ENCODE data around the gene LRRC27.
A peak's percentile ranks its signal among the peaks of the same experiment; 100 is the strongest.

The LRRC27 gene

GRCh38 chr10:132398566-132398991 is 66.6 kb downstream of the LRRC27 start:
- Mint-ChIP-seq H3K27me3 (ENCODE audit: low read depth) (peaks cover 14% of the 10 kb centered on the region), H3K27ac (no peak overlapping the region), H3K9me3 (no peaks in the 10 kb centered on the region), H3K36me3 (ENCODE audit: low read depth) (no peaks in the 10 kb centered on the region), H3K4me1 (ENCODE audit: low read depth) (peaks cover 6% of the 10 kb centered on the region), H3K4me3 (peak overlapping the region; percentile 34)
- DNase-seq (ENCODE audit: low spot score) = no peak

DNA sequence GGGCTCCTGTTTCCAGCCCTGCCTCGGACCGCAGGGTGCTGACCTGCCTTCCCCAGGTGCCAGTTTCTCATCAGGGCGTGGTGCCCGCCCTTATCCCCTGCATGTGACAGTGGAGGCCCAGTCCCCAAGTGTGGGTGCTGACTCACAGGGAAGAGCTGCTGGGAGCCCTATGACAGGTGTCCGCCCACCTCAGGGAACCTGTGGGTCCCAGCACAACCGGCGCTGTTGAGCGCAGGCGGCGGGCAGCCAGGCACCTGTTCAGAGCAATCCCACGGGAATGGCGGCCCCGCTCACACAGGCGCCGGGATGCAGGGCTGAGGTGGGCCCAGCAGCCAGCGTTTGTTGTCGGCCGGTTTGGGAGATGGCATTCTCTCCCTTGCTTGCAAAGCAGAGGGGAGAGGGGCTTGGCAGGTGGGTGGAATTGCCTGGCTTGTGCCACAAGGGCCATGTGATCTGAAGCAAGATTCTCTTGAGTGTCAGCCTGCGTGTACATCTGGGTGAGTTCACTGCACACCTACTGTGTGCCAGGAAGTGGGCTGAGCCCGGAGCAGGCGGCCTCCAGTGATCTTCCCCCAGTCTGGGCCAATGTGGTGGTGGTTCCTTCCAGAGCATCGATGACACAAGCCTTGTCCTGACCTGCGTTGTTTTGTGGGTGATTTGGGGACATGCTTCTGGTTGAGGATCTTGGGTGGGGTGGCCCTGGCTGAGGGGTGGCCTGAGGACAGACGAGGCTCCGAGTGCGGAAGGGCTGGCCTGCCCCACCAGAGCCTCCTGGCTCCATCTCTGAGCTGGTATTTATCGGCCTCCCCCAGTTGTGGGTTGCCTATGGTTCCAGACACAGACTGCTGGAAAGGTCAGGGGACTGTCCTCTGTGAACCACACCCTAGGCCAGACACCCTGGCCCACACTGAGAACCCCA is 67.4 kb downstream of the LRRC27 start:
- H3K4me3 Mint-ChIP-seq = no peak overlapping the region
- no peaks in the 10 kb centered on the region for H3K9me3 Mint-ChIP-seq
- no peak overlapping the region for H3K27ac Mint-ChIP-seq
- H3K36me3 Mint-ChIP-seq (ENCODE audit: low read depth) = no peaks in the 10 kb centered on the region
- no peak for DNase-seq (ENCODE audit: low spot score)
- H3K4me1 Mint-ChIP-seq (ENCODE audit: low read depth) = peaks cover 6% of the 10 kb centered on the region
- peaks cover 12% of the 10 kb centered on the region for H3K27me3 Mint-ChIP-seq (ENCODE audit: low read depth)

GRCh38 chr10:132400041-132400546 is 68.1 kb downstream of the LRRC27 start:
- DNase-seq (ENCODE audit: low spot score) = no peak
- Mint-ChIP-seq H3K27me3 (ENCODE audit: low read depth) (peaks cover 7% of the 10 kb centered on the region), H3K36me3 (ENCODE audit: low read depth) (no peaks in the 10 kb centered on the region), H3K9me3 (no peaks in the 10 kb centered on the region), H3K4me1 (ENCODE audit: low read depth) (peaks cover 6% of the 10 kb centered on the region), H3K4me3 (no peak overlapping the region), H3K27ac (no peak overlapping the region)

GRCh38 chr10:132400547-132401151 is 68.7 kb downstream of the LRRC27 start:
- Mint-ChIP-seq H3K4me1 (ENCODE audit: low read depth) (peaks cover 6% of the 10 kb centered on the region), H3K9me3 (no peaks in the 10 kb centered on the region), H3K27me3 (ENCODE audit: low read depth) (peaks cover 5% of the 10 kb centered on the region), H3K36me3 (ENCODE audit: low read depth) (no peaks in the 10 kb centered on the region), H3K4me3 (no peak overlapping the region), H3K27ac (no peak overlapping the region)
- no peak for DNase-seq (ENCODE audit: low spot score)

DNA sequence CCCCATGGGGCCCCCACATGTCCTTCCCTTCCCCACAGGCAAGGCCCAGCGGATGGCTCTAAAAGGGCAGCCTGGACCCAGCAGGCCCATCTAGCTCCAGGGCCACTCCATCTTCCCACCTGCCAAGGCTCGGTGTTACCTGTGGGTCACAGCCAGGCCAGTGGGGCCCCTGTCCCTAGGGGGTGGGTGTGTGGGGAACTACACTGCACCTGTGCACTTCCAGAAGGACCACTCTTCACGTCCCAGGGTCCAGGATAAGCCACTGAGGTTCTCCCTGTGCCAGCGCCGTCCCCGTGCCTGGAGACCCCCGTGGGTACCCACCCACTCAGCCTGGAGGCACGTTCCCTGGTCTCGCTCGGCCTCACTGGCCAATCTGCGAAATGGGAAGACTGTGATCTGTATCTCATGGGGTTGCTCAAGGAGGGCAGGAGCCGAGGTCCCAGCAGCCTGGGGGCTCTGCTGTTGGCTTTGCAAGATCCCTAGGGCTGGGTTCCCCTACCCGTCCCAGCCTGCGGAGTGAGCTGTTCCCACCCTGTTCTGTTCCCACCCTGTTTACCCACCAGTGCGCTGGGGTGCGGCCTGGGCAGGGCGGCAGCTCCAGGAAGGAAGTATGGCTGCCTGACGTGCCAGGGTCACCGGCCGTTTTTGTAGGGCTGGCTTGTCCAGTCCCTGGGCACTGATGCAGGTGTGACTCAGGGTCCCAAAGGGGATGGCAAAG is 69.6 kb downstream of the LRRC27 start:
- Mint-ChIP-seq H3K27ac (no peak overlapping the region), H3K4me1 (ENCODE audit: low read depth) (peaks cover 6% of the 10 kb centered on the region), H3K4me3 (no peak overlapping the region), H3K27me3 (ENCODE audit: low read depth) (peaks cover 5% of the 10 kb centered on the region), H3K36me3 (ENCODE audit: low read depth) (peaks cover 2% of the 10 kb centered on the region), H3K9me3 (no peaks in the 10 kb centered on the region)
- DNase-seq (ENCODE audit: low spot score) = no peak

- H3K27ac Mint-ChIP-seq = no peak overlapping the region
- H3K27me3 Mint-ChIP-seq (ENCODE audit: low read depth) = peaks cover 3% of the 10 kb centered on the region
- H3K36me3 Mint-ChIP-seq (ENCODE audit: low read depth) = peaks cover 2% of the 10 kb centered on the region
- H3K4me3 Mint-ChIP-seq = no peak overlapping the region
- H3K4me1 Mint-ChIP-seq (ENCODE audit: low read depth) = peaks cover 4% of the 10 kb centered on the region
- DNase-seq (ENCODE audit: low spot score) = no peak
- H3K9me3 Mint-ChIP-seq = no peaks in the 10 kb centered on the region
Observed at GRCh38 chr10:132402781-132403241, 70.8 kb downstream of the LRRC27 start.

DNA sequence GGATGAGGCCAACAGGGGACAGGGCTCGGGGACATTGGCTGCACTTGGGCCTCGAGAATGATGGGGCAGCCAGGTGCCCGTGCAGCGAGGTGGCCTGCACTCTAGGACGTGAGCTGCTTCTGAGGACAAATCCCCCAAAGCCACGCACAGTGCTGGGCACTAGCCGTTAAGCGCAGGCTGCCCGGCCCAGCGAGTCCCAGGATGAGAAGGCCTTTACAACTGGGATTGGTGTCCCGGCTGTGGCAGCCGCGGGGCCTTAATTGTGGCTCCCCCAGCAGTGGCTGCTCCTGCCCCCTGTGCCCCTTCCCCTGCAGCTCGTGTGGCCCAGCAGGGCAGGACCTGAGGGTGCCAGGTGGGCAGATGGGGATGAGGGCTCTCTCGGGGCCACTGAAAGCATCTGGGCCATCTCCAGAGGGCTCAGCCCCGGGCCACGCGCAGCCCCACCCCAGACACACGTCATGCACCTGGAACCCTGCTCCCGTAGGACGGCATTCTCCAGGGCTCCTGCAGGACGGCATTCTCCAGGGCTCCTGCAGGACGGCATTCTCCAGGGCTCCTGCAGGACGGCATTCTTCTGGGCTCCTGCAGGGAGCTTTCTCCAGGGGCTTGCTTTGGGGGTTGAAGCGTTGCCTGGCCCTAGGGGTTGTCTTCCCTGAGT is 71.6 kb downstream of the LRRC27 start:
- H3K4me1 Mint-ChIP-seq (ENCODE audit: low read depth) = peaks cover 4% of the 10 kb centered on the region
- H3K9me3 Mint-ChIP-seq = no peaks in the 10 kb centered on the region
- H3K27ac Mint-ChIP-seq = no peak overlapping the region
- H3K36me3 Mint-ChIP-seq (ENCODE audit: low read depth) = peaks cover 2% of the 10 kb centered on the region
- H3K4me3 Mint-ChIP-seq = no peak overlapping the region
- no peak for DNase-seq (ENCODE audit: low spot score)
- no peaks in the 10 kb centered on the region for H3K27me3 Mint-ChIP-seq (ENCODE audit: low read depth)

DNA sequence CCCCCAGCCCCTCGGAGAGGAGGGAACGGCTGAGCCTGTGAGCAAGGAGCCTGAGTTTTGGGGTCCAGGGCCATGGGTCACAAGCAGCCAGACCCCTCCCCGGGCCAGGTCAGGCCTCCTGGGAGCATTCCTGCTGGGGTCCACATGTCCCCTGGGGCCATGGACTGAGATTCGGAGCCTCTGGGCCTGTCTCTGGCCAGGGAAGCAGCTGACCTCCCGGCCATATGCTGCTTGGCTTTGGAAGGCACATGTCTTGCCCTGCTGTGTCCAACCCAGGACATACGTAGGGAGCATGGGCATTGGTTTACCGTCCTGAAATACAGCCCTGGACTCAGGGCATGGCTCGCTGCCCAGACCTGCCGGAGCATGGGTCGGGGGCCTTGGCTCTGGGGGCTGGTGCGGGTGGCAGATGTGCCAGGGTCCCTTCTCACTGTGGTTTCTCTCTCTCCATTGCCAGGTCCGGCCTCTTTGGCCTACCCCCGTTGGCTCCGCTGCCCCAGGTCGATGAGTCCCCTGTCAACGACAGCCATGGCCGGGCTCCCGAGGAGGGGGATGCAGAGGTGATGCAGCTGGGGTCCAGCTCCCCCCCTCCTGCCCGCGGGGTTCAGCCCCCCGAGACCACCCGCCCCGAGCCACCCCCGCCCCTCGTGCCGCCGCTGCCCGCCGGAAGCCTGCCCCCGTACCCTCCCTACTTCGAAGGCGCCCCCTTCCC is 72.3 kb downstream of the LRRC27 start:
- Mint-ChIP-seq H3K27me3 (ENCODE audit: low read depth) (no peaks in the 10 kb centered on the region), H3K4me3 (no peak overlapping the region), H3K4me1 (ENCODE audit: low read depth) (peaks cover 4% of the 10 kb centered on the region), H3K27ac (no peak overlapping the region), H3K36me3 (ENCODE audit: low read depth) (peaks cover 2% of the 10 kb centered on the region), H3K9me3 (no peaks in the 10 kb centered on the region)
- DNase-seq (ENCODE audit: low spot score) = no peak

DNA sequence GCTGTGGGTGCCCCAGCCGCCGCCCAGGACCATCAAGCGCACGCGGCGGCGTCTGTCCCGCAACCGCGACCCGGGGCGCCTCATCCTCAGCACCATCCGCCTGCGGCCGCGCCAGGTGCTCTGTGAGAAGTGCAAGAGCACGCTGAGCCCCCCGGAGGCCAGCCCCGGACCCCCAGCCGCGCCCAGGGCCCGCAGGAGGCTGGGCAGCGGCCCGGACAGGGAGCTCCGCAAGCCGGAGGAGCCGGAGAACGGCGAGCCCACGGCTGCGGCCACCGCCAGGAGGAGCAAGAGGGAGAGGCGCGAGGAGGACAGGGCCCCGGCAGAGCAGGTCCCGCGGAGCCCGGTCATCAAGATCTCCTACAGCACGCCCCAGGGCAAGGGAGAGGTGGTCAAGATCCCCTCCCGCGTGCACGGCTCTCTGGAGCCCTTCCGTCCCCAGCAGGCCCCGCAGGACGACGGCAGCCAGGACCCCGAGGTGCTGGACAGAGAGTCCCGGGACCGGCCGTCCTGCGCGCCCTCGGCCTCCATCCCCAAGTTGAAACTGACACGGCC is 73.0 kb downstream of the LRRC27 start:
- H3K9me3 Mint-ChIP-seq = no peaks in the 10 kb centered on the region
- no peak overlapping the region for H3K27ac Mint-ChIP-seq
- H3K4me1 Mint-ChIP-seq (ENCODE audit: low read depth) = peaks cover 2% of the 10 kb centered on the region
- H3K4me3 Mint-ChIP-seq = no peak overlapping the region
- no peaks in the 10 kb centered on the region for H3K27me3 Mint-ChIP-seq (ENCODE audit: low read depth)
- DNase-seq (ENCODE audit: low spot score) = no peak
- peaks cover 2% of the 10 kb centered on the region for H3K36me3 Mint-ChIP-seq (ENCODE audit: low read depth)

GRCh38 chr10:132405463-132405991 is 73.5 kb downstream of the LRRC27 start:
- H3K27ac Mint-ChIP-seq = no peak overlapping the region

GRCh38 chr10:132406181-132406580 is 74.2 kb downstream of the LRRC27 start:
- no peak for DNase-seq (ENCODE audit: low spot score)
- H3K4me1 Mint-ChIP-seq (ENCODE audit: low read depth) = peaks cover 2% of the 10 kb centered on the region

More at GRCh38 chr10:132405463-132405991, 73.5 kb downstream of the LRRC27 start:
- H3K36me3 Mint-ChIP-seq (ENCODE audit: low read depth) = peaks cover 2% of the 10 kb centered on the region
- peaks cover 2% of the 10 kb centered on the region for H3K4me1 Mint-ChIP-seq (ENCODE audit: low read depth)
- DNase-seq (ENCODE audit: low spot score) = no peak
- H3K9me3 Mint-ChIP-seq = no peaks in the 10 kb centered on the region
- H3K27me3 Mint-ChIP-seq (ENCODE audit: low read depth) = no peaks in the 10 kb centered on the region
- no peak overlapping the region for H3K4me3 Mint-ChIP-seq

DNA sequence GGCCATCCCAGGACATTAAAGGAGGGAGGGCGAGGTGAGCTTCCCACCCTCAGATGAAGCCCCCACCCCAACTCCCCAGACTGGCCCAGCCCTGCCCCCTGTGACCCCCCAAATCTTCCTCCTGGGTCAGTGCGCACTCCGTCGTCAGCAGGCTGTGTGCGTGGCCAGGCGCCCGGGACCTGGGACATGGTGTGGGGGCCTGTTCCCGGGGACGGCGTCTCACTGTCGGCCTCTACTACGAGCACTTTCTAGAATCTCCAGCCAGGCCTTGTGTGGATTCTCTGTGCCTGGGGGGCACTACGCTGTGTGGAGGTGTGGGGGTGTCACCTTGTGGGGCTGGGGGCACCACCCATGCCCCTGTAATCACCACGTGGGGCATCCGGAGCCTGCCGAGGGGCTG is 74.8 kb downstream of the LRRC27 start:
- no peak overlapping the region for H3K27ac Mint-ChIP-seq

More at GRCh38 chr10:132406181-132406580, 74.2 kb downstream of the LRRC27 start:
- no peak overlapping the region for H3K27ac Mint-ChIP-seq
- no peaks in the 10 kb centered on the region for H3K27me3 Mint-ChIP-seq (ENCODE audit: low read depth)
- peaks cover 2% of the 10 kb centered on the region for H3K36me3 Mint-ChIP-seq (ENCODE audit: low read depth)
- H3K9me3 Mint-ChIP-seq = no peaks in the 10 kb centered on the region
- no peak overlapping the region for H3K4me3 Mint-ChIP-seq

More for the DNA sequence above, 74.8 kb downstream of the LRRC27 start:
- no peaks in the 10 kb centered on the region for H3K27me3 Mint-ChIP-seq (ENCODE audit: low read depth)
- peaks cover 2% of the 10 kb centered on the region for H3K36me3 Mint-ChIP-seq (ENCODE audit: low read depth)
- DNase-seq (ENCODE audit: low spot score) = no peak
- no peaks in the 10 kb centered on the region for H3K9me3 Mint-ChIP-seq
- no peak overlapping the region for H3K4me3 Mint-ChIP-seq
- H3K4me1 Mint-ChIP-seq (ENCODE audit: low read depth) = peaks cover 2% of the 10 kb centered on the region
